Measurements from ENCODE around the gene LACRT. TPM values are rescaled to one million over a fixed set of nuclear protein-coding genes. Genes with fewer than 3 reads are reported as not detected.
A peak's percentile ranks its signal among the peaks of the same experiment; 100 is the strongest.
"Not testable (repeated sequence)": the region's sequence is repeated elsewhere in the genome, so short reads cannot be mapped to it uniquely, and the experiment has no call there.

LACRT gene
- total RNA-seq, 1 experiment from 2014 or later, result not detected

- DNase-seq (ENCODE audit: low read depth), result not testable (repeated sequence)
These were observed 4.4 kb upstream of the LACRT start for GRCh38 chr12:54639112-54639511.

GRCh38 chr12:54631988-54632728 is 2.5 kb downstream of the LACRT start:
- DNase-seq (ENCODE audit: low read depth), result peak; percentile 10

GRCh38 chr12:54631551-54631950 is 3.1 kb downstream of the LACRT start:
- no peak for DNase-seq (ENCODE audit: low read depth)

- no peak for DNase-seq (ENCODE audit: low read depth)
These were observed 4.8 kb downstream of the LACRT start for GRCh38 chr12:54629925-54630324.

GRCh38 chr12:54628186-54628846 is 6.4 kb downstream of the LACRT start:
- no peak for DNase-seq (ENCODE audit: low read depth)

- DNase-seq (ENCODE audit: low read depth), result no peak
These were observed 7.4 kb downstream of the LACRT start for GRCh38 chr12:54627304-54627703.

- DNase-seq (ENCODE audit: low read depth), result no peak
These were observed 9.1 kb downstream of the LACRT start for GRCh38 chr12:54625598-54625997.

- no peak for DNase-seq (ENCODE audit: low read depth)
These were observed 10.1 kb downstream of the LACRT start for GRCh38 chr12:54624315-54625279.

GRCh38 chr12:54622463-54623183 is 12.1 kb downstream of the LACRT start:
- no peak for DNase-seq (ENCODE audit: low read depth)

- no peak for DNase-seq (ENCODE audit: low read depth)
These were observed 17.6 kb downstream of the LACRT start for GRCh38 chr12:54616933-54617680.

- DNase-seq (ENCODE audit: low read depth), result no peak
These were observed 22.4 kb downstream of the LACRT start for GRCh38 chr12:54612225-54612750.

GRCh38 chr12:54611715-54612149 is 23.0 kb downstream of the LACRT start:
- DNase-seq (ENCODE audit: low read depth), result no peak

GRCh38 chr12:54608769-54609168 is 25.9 kb downstream of the LACRT start:
- DNase-seq (ENCODE audit: low read depth), result no peak

GRCh38 chr12:54608156-54608555 is 26.5 kb downstream of the LACRT start:
- DNase-seq (ENCODE audit: low read depth), result no peak

GRCh38 chr12:54606556-54606955 is 28.1 kb downstream of the LACRT start:
- no peak for DNase-seq (ENCODE audit: low read depth)

- DNase-seq (ENCODE audit: low read depth), result no peak
These were observed 29.3 kb downstream of the LACRT start for GRCh38 chr12:54605138-54605970.

GRCh38 chr12:54604436-54604835 is 30.3 kb downstream of the LACRT start:
- no peak for DNase-seq (ENCODE audit: low read depth)

GRCh38 chr12:54603872-54604271 is 30.8 kb downstream of the LACRT start:
- DNase-seq (ENCODE audit: low read depth), result no peak

- DNase-seq (ENCODE audit: low read depth), result peak; percentile 84
These were observed 31.4 kb downstream of the LACRT start for GRCh38 chr12:54603173-54603814.
